GM12801 (cell line): ENCODE results near the gene ABTB2.

Experiments used
- CTCF ChIP-seq: IDR thresholded peaks from one replicate; pipeline ENCODE4 v1.5.1; 2011; ENCODE audit warnings: control low read depth; ENCODE audit not compliant: insufficient read length; ENCODE audit errors: extremely low read depth

The ABTB2 gene

DNA sequence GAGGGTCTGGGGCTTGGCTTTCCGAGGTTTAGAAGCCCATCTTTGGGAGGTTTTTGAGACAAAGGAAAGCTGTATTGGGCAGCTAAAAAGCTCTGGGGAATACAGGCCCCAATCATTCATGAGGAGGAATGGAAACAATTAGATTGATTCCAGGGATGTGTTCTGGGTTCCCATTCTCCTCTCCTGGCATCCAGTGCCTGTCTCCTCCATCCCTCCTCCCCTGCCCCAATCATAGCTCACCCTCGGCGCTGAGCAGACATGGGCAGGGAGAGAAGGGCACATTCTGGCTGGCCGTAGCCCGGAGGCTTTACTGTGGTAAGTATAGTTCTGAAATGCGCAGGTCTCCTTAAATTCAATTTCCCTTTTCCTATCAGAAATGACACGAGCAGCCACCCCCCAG lies 42.4 kb downstream of the ABTB2 start:
- TF ChIP-seq CTCF = no peak

- no peak for TF ChIP-seq CTCF
Observed at GRCh38 chr11:34314936-34315335, 42.9 kb downstream of the ABTB2 start.

- TF ChIP-seq CTCF = no peak
Observed at GRCh38 chr11:34314176-34314575, 43.6 kb downstream of the ABTB2 start.

GRCh38 chr11:34313099-34313517 lies 44.7 kb downstream of the ABTB2 start:
- TF ChIP-seq CTCF = no peak

GRCh38 chr11:34311126-34311525 lies 46.7 kb downstream of the ABTB2 start:
- no peak for TF ChIP-seq CTCF

DNA sequence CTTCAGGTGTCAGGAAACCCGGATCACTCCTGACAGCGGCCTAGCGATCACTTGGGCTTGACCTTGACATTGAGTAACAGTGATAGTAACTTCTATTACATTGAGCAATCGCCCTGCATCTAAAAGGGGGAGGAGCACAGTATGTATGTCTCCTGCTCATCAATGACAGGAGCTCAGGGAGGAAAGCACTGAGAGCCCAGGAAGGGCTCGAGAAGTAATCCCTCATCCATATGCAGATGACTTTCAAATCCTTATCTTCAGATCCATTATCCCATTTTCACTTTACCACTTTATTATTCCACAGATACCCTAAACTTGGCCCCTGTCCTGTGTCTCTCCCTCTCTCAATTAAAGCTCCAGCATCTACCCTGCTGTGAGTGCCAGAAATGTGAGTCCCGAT lies 47.8 kb downstream of the ABTB2 start:
- no peak for TF ChIP-seq CTCF

DNA sequence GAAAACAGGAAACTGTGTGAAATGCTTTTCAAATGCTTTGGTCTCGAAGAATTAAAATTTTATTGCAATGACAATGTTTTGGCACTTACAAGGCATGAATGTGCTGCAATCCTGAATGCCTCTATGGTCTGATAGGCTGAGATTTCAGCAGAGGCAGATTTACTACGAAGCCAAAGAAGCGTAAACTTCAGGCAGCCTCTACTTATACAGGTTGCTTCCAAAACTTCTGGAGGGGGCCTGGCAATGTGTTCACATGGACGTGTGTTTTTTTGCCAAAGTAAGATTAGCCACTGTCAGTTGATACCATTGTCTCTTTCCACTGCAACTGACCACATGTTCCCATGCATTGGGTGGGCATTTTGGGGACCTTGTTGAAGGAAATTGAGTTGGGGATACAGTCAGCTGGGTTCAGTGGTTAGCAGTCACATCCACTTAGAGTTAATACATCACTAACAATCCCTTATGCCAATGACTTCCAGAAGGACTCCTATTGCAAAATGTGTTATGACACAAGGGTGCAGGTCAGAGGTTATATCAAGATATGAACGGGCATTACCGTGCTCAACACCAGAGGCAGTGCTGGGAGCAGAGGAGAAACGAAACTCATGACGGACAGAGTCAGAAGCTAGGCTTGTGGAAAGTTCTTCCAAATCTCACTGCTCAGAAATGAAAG lies 48.8 kb downstream of the ABTB2 start:
- no peak for TF ChIP-seq CTCF
